22Rv1 (cell line): Measurements from ENCODE around the gene TEX13A.

Source experiments
- H3K27ac ChIP-seq: fragments of 450-650 bp; 2 replicates; pipeline ENCODE4 v1.5.1; 2017
- ZFX ChIP-seq: fragments of 450-650 bp; IDR thresholded peaks from 2 replicates; pipeline ENCODE4 v1.6.1; 2017; ENCODE audit warnings: antibody characterized with exemption, borderline replicate concordance
- TF ChIP-seq, protein P1 (sequence below): fragments of 450-650 bp; IDR thresholded peaks from 2 replicates; pipeline ENCODE4 v1.5.1; 2017; ENCODE audit warnings: mild to moderate bottlenecking

The TEX13A gene

DNA sequence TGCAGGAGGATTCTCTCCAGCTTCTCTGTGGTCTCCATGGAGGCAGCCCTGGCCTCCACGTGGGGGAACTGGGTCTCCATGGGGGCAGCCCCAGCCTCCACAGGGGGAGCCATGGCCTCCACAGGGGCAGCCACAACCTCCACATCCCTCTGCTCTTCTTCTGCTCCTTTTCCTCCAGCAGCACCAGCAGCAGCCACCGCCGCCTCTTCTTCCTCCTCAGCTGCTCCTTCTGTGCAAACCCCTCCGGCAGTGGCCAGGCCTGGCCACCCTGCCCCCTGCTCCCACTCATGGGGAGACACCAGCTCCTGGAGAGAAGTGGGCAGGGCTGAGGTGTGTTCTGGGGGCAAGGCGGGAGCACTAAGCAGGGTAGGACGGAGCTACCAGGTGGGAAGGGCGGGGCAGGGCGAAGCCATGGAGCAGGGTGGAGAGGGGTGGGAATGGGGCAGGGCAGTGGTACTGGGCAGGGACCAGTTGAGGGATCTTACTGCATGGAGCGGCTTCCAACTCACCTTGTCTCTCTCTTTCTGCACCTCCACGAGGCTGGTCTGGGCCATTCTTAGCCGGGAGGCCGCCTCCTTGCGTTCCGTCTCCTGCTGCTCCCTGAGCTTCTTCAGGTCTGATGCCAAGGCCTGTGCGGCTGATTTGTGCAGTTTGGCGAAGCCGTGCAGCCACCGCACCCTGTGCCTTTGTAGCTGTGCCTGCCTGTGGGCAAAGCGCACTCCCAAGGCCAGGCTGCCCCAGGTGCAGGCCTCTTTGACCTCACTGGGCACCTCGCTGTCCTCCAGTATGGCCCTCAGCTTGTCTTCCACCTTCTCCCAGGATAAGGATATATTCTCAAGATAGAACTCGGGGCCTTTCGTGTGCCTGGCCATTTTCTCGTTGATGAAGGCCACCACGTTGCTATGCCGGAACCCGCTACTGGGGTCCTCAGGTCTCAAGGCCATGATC, 766 bp downstream of the TEX13A start:
- no peak for TF ChIP-seq ZFX
- TF ChIP-seq, protein P1, sequence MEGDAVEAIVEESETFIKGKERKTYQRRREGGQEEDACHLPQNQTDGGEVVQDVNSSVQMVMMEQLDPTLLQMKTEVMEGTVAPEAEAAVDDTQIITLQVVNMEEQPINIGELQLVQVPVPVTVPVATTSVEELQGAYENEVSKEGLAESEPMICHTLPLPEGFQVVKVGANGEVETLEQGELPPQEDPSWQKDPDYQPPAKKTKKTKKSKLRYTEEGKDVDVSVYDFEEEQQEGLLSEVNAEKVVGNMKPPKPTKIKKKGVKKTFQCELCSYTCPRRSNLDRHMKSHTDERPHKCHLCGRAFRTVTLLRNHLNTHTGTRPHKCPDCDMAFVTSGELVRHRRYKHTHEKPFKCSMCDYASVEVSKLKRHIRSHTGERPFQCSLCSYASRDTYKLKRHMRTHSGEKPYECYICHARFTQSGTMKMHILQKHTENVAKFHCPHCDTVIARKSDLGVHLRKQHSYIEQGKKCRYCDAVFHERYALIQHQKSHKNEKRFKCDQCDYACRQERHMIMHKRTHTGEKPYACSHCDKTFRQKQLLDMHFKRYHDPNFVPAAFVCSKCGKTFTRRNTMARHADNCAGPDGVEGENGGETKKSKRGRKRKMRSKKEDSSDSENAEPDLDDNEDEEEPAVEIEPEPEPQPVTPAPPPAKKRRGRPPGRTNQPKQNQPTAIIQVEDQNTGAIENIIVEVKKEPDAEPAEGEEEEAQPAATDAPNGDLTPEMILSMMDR, result no peak

DNA sequence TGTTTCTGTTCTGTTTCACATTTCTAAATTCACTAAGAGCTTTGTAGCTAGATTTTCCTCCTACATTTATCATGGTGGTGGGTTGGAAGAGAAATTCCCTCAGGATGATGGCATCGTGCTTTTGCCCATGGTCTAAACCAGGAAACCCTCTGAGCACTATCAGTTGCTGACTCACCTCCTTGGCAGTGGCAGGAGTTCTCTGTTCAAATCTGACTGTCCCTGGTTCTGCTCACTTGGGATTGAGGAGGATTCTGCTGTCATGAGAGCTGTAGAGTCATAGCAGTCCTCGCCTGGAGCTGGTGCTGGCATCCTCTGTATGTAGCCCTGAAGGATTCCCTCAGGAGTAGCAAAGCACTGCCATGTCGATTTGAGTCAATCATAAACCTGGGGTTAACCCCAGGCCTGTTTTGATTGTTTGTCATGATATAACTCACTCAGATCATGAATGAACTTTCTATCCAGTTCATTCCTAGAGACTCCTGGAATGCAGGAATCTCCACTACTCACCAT, 9.4 kb downstream of the TEX13A start:
- no peak overlapping the region for H3K27ac ChIP-seq
- TF ChIP-seq ZFX, result no peak
- TF ChIP-seq, protein P1, result no peak

More for the DNA sequence above, 766 bp downstream of the TEX13A start:
- no peak overlapping the region for H3K27ac ChIP-seq

DNA sequence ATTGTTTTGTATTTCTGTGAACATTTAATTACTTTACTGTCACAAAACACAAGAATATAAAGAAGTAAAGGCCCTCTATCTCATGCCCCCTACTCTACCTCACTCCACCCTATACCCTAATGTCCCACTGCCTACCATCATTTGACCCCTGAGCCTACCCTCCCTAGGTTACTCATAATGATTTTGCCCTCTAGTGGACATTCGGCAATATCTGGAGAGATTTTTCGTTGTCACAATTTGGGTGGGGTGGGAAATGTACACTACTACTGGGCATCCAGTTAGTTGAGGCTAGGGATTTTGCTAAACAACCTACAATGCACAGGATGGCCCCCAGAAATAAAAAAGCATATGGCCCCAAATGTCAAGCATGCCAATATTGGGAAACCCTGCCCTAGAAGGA, 10.2 kb downstream of the TEX13A start:
- TF ChIP-seq ZFX, result no peak
- TF ChIP-seq, protein P1, result peak; percentile 29
- no peak overlapping the region for H3K27ac ChIP-seq

DNA sequence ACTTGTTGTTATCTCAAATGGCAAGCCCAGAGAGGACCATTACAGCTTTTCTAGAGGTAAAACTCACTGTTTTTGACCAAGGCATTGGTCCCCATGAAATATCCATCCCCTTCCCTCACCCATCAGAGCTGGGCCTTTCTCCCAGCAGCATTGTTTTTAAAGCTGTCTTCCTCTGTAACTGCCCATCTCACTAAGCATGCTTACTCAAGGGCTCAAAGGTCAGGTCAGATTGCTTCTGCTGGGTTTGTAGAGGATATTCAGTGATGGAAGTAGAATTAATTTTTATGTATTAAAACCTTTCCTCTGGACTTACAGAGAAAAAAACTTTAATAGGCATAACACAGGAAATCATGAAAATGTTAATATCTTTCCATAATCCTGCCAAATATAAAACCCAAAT, 11.1 kb downstream of the TEX13A start:
- no peak overlapping the region for H3K27ac ChIP-seq
- TF ChIP-seq, protein P1, result no peak
- no peak for TF ChIP-seq ZFX

DNA sequence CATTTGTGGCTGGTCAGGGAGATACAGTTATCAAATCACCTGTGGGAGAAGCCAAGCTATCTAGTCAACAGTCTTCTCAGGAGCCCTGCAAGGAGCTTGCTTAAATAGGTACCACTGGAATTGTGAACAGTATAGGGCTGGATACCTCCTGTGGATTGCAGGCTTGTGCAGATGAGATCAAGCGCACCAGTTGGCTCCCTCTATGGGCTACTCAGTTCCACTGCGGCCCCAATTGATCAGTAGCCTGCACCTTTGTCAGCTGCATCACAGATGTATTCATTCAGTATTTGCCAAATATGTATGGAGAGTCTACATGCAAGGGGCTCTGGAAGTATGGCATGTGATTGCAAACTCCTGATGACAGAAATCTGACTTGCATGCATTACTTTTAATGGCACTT, 28.6 kb downstream of the TEX13A start:
- no peak overlapping the region for H3K27ac ChIP-seq
- TF ChIP-seq ZFX, result no peak
- TF ChIP-seq, protein P1, result peak; percentile 62

DNA sequence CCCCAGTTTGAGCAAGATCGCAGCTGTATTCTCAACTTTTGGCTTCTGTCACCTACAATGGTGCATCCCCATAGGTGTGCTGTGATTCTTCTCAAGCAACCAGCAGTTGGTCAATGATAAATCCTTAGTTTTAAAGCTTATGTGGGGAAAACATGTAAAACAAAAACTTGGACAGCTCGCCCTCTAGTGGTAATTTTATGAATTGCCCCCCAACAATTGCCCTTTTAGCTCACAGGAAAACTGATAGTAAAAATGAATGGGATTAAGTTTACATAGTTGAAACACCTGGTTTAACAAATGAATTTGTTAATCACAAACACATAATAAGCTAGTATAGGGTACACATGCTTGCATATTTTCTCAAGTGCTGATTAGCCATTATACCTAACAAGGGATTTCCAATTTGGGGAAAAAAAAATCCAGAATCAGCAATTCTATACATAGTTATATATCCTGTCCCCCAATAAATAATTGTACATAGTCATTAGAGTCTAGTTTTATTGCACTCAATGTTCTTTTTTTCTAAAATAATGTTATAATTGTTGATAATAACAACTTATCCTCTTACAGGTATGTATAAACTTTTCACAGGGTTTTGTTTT, 30.1 kb downstream of the TEX13A start:
- no peak for TF ChIP-seq ZFX
- TF ChIP-seq, protein P1, result peak; percentile 69
- H3K27ac ChIP-seq, result no peak overlapping the region

DNA sequence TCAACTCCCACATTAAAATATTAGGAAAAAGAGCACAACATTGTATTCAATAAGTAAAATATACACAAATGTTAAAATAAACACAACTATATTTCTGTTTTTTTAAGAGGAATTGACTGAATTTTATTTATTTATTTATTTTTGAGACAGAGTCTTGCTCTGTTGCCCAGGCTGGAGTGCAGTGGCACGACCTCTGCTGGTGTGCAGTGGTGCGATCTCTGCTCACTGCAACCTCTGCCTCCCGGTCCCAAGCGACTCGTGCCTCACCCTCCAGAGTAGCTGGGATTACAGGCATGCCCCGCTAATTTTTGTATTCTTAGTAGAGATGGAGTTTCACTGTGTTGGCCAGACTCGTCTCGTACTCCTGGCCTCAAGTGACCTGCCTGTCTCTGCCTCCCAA, 31.4 kb downstream of the TEX13A start:
- no peak for TF ChIP-seq ZFX
- TF ChIP-seq, protein P1, result no peak

More for the DNA sequence above, 31.4 kb downstream of the TEX13A start:
- no peak overlapping the region for H3K27ac ChIP-seq
